IPS-NIHi7 (cell line): ENCODE data around the gene OR4F6.
A peak's percentile ranks its signal among the peaks of the same experiment; 100 is the strongest.

Experiments
- DNase-seq: peaks from one replicate; pipeline ENCODE4 v3.0.0; 2012; ENCODE audit warnings: mixed read lengths; ENCODE audit errors: extremely low spot score

OR4F6 gene

DNA sequence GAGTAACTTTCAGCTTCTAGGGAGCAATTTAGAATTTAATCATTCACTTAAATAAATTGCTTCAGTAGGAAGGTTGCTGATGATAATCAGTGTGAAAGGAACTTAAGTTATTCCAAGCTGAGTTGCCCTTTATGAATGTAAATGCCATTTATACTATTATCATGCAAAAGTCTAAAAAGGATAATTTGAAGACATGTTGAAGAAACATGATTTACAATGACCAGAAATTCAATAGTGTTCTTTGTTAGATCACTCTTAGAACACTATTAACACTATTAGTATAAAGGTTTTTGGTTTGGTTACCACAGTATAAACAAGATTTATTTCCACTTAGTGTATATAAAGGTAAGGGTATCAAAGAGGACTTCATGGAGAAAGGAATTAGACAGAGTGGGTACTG, 1.6 kb downstream of the OR4F6 start:
- no peak for DNase-seq

- DNase-seq: no peak
Observed at GRCh38 chr15:101805605-101806345, 2.5 kb downstream of the OR4F6 start.

- no peak for DNase-seq
Observed at GRCh38 chr15:101807345-101807945, 4.1 kb downstream of the OR4F6 start.

GRCh38 chr15:101808201-101808600, 4.9 kb downstream of the OR4F6 start:
- DNase-seq: no peak

DNA sequence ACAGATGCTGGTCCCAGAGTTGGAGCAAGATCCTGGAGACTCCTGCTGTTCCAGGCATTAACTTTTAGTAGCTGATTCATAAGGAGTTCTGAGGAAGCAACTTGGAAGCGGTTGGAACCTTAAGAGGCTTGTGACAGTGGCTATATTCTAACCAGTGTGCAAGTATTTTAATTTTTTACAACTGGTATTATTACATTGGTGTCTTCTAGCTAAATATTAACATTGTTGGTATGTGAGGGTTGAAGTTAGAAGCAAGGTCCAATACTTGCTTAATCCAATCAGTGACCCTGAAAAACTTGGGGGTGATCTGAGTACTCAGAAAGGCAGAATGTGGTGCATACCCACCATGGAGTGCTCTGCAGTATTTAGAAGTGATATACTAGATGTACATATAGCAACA, 7.1 kb downstream of the OR4F6 start:
- no peak for DNase-seq

DNA sequence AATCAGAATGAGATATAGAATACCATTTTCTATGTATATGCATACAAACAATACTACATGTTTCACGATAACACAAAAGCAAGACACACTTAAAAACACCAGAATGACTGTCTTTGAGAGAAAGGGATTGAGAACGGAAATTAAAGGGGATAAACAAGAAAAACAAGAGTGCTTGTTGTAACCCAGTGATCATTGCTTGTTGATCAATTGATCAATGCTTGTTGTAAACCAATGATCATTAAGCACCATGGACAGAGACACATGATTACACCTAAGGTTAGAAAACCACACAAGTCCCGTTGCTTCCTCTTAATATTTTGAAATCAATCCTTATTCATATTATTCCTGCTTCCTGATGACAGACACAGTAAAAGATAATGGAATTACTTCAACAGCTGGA, 7.6 kb downstream of the OR4F6 start:
- peak; percentile 31 for DNase-seq

DNA sequence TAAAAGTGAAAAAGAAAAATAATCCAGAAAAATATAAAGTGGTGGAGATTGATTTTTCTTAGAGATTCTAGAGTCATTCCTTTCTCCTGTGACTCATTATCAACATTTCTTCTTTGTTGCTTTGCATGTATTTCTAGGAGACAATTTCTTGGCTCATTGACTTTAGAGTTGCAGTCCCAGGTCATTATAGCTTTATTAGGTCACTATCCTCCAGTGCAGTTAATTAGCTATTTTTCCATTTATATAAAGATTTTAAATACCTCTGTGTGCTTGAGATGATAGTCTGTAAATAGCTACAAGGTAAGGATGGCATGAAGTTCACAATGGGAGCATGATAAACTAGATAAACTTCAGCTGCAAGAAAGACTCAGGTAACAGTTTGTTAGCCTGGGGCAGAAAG, 8.6 kb downstream of the OR4F6 start, which contains the start of gene OR4F15:
Gene OR4F15, plus strand, starts transcription at position 301 of the 400 bp plus-strand sequence. CDS start 5,985 bp downstream, outside the sequence.
- no peak for DNase-seq

- no peak for DNase-seq
Observed at GRCh38 chr15:101813803-101814534, 10.7 kb downstream of the OR4F6 start.

- no peak for DNase-seq
Observed at GRCh38 chr15:101820781-101821180, 17.5 kb downstream of the OR4F6 start.

DNA sequence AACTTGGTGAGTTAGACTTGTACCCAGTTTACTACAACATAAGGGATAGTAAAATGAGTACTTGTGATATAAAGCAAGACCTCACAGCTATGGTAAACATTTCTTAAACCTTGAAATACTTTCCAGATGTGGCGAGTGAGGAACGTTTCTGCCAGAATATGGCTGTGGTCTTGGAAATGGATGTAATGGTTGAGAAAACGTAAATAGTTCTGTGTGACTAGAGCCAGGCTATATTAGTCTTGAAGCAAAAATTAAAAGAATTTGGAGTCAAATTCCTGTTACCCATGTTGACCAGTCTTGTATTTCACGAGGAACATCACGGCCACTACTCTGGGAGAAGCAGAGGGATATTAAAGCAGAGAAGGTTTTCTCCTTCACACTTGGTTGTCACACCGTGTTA, 23.9 kb downstream of the OR4F6 start:
- no peak for DNase-seq

DNA sequence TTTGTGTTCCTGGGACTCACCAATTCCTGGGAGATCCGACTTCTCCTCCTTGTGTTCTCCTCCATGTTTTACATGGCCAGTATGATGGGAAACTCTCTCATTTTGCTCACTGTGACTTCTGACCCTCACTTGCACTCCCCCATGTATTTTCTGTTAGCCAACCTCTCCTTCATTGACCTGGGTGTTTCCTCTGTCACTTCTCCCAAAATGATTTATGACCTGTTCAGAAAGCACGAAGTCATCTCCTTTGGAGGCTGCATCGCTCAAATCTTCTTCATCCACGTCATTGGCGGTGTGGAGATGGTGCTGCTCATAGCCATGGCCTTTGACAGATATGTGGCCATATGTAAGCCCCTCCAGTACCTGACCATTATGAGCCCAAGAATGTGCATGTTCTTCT, 25.5 kb downstream of the OR4F6 start:
- DNase-seq: no peak

GRCh38 chr15:101841656-101842055, 38.3 kb downstream of the OR4F6 start:
- no peak for DNase-seq

- DNase-seq: no peak
Observed at GRCh38 chr15:101844916-101845315, 41.6 kb downstream of the OR4F6 start.

- DNase-seq: no peak
Observed at GRCh38 chr15:101852356-101852755, 49.0 kb downstream of the OR4F6 start.
